ENCODE measurements around the gene FGFBP2.

Gene FGFBP2

DNA sequence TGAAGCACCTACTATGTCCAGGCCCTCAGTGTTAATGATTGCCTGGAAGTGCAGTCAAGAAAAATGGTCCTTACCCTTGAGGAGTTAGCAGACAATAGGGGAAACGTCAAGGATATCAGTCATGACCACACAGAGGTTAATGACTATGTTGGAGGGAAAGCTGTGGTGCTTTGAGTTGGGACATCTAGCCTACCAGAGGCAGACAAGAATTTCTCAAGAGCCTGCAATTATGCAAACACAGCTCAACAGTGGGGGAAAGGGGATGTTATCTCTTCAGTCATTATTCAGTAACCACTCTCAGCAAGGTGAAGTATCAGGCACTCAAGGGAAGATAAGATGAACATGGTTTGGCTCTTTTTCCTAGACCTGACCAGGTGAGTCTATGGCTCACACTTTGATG, 17.5 kb downstream of the FGFBP2 start:
- TF ChIP-seq, protein P1, sequence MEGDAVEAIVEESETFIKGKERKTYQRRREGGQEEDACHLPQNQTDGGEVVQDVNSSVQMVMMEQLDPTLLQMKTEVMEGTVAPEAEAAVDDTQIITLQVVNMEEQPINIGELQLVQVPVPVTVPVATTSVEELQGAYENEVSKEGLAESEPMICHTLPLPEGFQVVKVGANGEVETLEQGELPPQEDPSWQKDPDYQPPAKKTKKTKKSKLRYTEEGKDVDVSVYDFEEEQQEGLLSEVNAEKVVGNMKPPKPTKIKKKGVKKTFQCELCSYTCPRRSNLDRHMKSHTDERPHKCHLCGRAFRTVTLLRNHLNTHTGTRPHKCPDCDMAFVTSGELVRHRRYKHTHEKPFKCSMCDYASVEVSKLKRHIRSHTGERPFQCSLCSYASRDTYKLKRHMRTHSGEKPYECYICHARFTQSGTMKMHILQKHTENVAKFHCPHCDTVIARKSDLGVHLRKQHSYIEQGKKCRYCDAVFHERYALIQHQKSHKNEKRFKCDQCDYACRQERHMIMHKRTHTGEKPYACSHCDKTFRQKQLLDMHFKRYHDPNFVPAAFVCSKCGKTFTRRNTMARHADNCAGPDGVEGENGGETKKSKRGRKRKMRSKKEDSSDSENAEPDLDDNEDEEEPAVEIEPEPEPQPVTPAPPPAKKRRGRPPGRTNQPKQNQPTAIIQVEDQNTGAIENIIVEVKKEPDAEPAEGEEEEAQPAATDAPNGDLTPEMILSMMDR (IDR thresholded peaks at IDR 0.05; ENCODE audit: insufficient read depth, low read depth, low read length, missing control alignments): no peak
- H3K4me3 ChIP-seq (ENCODE audit: low read length): no peak overlapping the region
- DNase-seq (ENCODE audit: low read depth): no peak

DNA sequence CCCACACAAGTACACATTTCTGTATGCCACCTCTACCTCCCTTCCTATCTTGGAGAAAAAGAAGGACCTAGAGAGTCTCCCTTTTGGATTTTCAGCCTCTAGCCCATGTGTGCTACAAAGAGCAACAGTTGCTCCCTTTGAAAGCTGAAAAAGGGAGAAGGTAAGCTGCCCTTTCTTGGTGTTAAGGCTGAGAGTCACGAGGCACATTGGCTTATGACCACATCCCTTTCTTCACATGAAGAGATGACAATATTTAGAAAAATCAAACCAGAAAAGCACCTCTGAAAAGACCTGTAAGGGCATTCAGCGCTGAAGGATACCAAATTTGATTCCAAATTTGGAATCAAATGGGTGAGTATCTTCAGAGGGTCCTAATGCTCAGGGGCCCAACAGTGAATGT, 18.1 kb downstream of the FGFBP2 start:
- no peak for DNase-seq (ENCODE audit: low read depth)
- no peak overlapping the region for H3K4me3 ChIP-seq (ENCODE audit: low read length)
- TF ChIP-seq, protein P1 (IDR thresholded peaks at IDR 0.05; ENCODE audit: insufficient read depth, low read depth, low read length, missing control alignments): no peak

DNA sequence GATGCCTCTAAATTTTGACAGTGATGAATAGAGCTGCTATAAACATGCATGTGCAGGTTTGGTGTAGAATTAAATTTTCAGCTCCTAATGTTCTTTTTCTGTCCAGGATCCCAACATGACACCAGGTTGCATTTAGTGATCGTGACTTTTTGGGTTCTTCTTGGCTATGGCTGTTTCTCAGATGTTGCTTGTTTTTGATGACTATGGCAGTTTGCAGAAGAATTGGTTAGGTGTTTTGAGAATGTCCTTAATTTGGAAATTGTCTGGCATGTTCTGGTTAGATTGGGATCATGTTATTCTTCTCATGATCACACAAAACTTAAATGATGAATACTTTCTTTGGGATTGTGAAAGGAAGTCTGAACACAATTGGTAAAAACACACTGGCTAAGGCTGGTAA, 20.7 kb downstream of the FGFBP2 start:
- DNase-seq (ENCODE audit: low read depth): no peak
- no peak overlapping the region for H3K4me3 ChIP-seq (ENCODE audit: low read length)
- TF ChIP-seq, protein P1 (IDR thresholded peaks at IDR 0.05; ENCODE audit: insufficient read depth, low read depth, low read length, missing control alignments): no peak

DNA sequence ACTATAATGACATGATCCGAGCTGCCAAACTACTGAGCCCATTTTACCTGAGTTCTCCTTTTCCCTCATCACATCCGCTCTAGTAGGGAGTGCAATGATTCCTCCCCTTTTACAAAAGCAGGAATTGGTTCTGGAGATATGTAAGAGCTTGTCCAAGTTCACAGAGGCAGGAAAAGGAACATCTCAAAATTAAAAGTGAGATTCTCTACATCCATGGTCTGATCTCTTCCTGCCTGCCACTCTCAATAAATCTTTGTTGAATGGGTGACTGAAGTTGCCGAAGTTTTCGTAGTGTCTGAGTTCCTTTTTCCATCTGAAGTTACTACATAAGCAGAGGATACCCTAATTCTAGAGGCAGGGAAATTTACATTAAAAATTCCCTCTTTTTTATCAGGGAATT, 24.3 kb downstream of the FGFBP2 start, which contains the start of gene FGFBP1:
Gene FGFBP1, minus strand, starts transcription at position 101 of the 400 bp plus-strand sequence. CDS start 2,108 bp downstream, outside the sequence.
- TF ChIP-seq, protein P1 (IDR thresholded peaks at IDR 0.05; ENCODE audit: insufficient read depth, low read depth, low read length, missing control alignments): no peak
- no peak for DNase-seq (ENCODE audit: low read depth)
- peak within 1 kb of the TSS; percentile 58 for H3K4me3 ChIP-seq (ENCODE audit: low read length)

DNA sequence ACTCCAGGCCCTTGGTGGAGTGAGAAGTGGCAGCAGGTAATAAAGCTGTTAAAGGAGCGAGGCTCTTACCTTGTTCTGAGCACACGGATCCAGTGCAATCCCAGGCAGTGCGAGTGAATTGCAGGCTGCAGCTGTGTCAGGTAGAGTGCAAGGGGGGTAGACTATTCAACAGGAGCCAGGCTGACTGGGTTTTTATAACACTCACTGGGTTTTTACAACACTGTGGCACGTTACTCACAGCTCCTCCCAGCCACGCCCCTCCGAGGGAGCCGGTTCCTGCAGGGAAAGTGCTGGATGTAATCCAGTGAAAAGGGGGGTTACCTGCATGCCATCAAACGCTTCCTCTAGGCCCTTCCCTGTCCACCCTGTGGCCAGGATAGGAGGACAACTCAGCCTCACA, 24.8 kb downstream of the FGFBP2 start:
- DNase-seq (ENCODE audit: low read depth): peak; percentile 93
- TF ChIP-seq, protein P1 (IDR thresholded peaks at IDR 0.05; ENCODE audit: insufficient read depth, low read depth, low read length, missing control alignments): no peak
- H3K4me3 ChIP-seq (ENCODE audit: low read length): peak overlapping the region; percentile 58

DNA sequence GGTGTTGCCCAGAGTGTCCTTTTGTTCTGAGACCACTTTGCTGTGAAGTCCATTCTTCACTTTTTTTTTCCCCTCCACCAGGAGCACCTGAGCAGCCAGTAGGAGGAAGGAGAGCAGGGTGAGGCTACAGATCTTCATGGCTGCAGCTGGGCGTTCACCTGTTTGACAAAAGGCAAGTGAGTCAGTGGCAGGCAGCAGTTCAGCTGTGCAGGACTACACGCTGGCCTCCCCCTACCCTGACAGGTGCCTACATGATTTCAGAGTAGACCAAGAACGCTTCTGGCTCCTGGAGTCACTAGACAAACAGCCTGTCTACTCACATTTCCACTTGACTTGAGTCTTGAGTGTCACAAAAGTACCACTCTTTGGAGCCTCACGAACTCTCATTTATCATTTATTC, 26.5 kb downstream of the FGFBP2 start:
- TF ChIP-seq, protein P1 (IDR thresholded peaks at IDR 0.05; ENCODE audit: insufficient read depth, low read depth, low read length, missing control alignments): no peak
- peak overlapping the region; percentile 58 for H3K4me3 ChIP-seq (ENCODE audit: low read length)
- DNase-seq (ENCODE audit: low read depth): peak; percentile 94

Measured in epithelial cell of esophagus (primary cell).